GM23248 (cell line): ENCODE data around the gene NPTX1. TPM values are rescaled to one million over a fixed set of nuclear protein-coding genes. Genes with fewer than 3 reads are reported as not detected.

ENCODE experiments used
- DNase-seq: peaks from one replicate; pipeline ENCODE4 v3.0.0-alpha.2; 2015
- H2AFZ ChIP-seq: fragments of 200-600 bp; sonication (generic); 2 replicates; pipeline ENCODE4 v1.6.1; 2016; ENCODE audit warnings: antibody characterized with exemption
- H3F3A ChIP-seq: fragments of 200-600 bp; sonication (generic); 2 replicates; pipeline ENCODE4 v1.6.1; 2016; ENCODE audit warnings: mild to moderate bottlenecking, antibody characterized with exemption, mixed run types; ENCODE audit not compliant: insufficient read depth
- H3K27ac ChIP-seq: fragments of 200-600 bp; sonication (generic); 2 replicates; pipeline ENCODE4 v1.5.1; 2016; ENCODE audit warnings: mild to moderate bottlenecking
- H3K27me3 ChIP-seq: fragments of 200-600 bp; sonication (generic); replicated peaks from 2 replicates; pipeline ENCODE4 v1.6.1; 2016; ENCODE audit warnings: mild to moderate bottlenecking; ENCODE audit not compliant: insufficient read depth
- H3K36me3 ChIP-seq: fragments of 200-600 bp; sonication (generic); 2 replicates; pipeline ENCODE4 v1.6.1; 2016; ENCODE audit warnings: low read depth, mild to moderate bottlenecking
- H3K4me1 ChIP-seq: fragments of 200-600 bp; sonication (generic); 2 replicates; pipeline ENCODE4 v1.6.1; 2016; ENCODE audit warnings: mild to moderate bottlenecking; ENCODE audit not compliant: insufficient read depth
- H3K4me2 ChIP-seq: fragments of 200-600 bp; sonication (generic); one replicate; pipeline ENCODE4 v1.6.1; 2016; ENCODE audit warnings: mild to moderate bottlenecking; ENCODE audit not compliant: unreplicated experiment
- H3K4me3 ChIP-seq: fragments of 200-600 bp; sonication (generic); 2 replicates; pipeline ENCODE4 v1.5.1; 2016; ENCODE audit warnings: mild to moderate bottlenecking
- H3K79me2 ChIP-seq: fragments of 200-600 bp; sonication (generic); 2 replicates; pipeline ENCODE4 v1.6.1; 2016; ENCODE audit warnings: mild to moderate bottlenecking; ENCODE audit not compliant: insufficient read depth
- H3K9ac ChIP-seq: fragments of 200-600 bp; sonication (generic); 2 replicates; pipeline ENCODE4 v1.6.1; 2016; ENCODE audit warnings: mild to moderate bottlenecking
- H3K9me2 ChIP-seq: fragments of 200-600 bp; sonication (generic); 2 replicates; pipeline ENCODE4 v1.6.1; 2016; ENCODE audit warnings: mixed run types, mild to moderate bottlenecking, moderate library complexity; ENCODE audit not compliant: insufficient read depth
- H3K9me3 ChIP-seq: fragments of 200-600 bp; sonication (generic); one replicate; pipeline ENCODE4 v1.6.1; 2017; ENCODE audit warnings: low read depth
- H4K20me1 ChIP-seq: fragments of 200-600 bp; sonication (generic); 2 replicates; pipeline ENCODE4 v1.6.0; 2016; ENCODE audit not compliant: insufficient read depth
- EZH2 ChIP-seq: fragments of 200-600 bp; sonication (generic); IDR thresholded peaks from 2 replicates; pipeline ENCODE4 v1.6.1; 2018; ENCODE audit warnings: antibody characterized with exemption, mild to moderate bottlenecking; ENCODE audit not compliant: insufficient read depth, poor library complexity, severe bottlenecking
- EZH2phosphoT487 ChIP-seq: fragments of 200-600 bp; sonication (generic); IDR thresholded peaks from 2 replicates; pipeline ENCODE4 v1.6.1; 2018; ENCODE audit warnings: antibody characterized with exemption, moderate library complexity, mild to moderate bottlenecking, low read depth; ENCODE audit not compliant: insufficient read depth
- WGBS, 2 experiments: methylation state at CpG; one replicate each; pipeline ENCODE4 v1.1.6; 2015 to 2017; ENCODE audit warnings: low lambda C conversion rate in 2 of 2, low coverage in 1 of 2; ENCODE audit errors: missing lambda C conversion rate in 2 of 2; 5-methylcytosine and 5-hydroxymethylcytosine counted together
- in situ Hi-C: fragments of 300-500 bp; cut with MboI; formaldehyde crosslinking; loops from 2 replicates; pipeline ENCODE4 v1.15.0; 2020
- polyA plus RNA-seq: library from polyadenylated mRNA; unstranded; fragments of >200 nt; fragmentation: Nextera tagmentation; extraction: Ambion mirVana; gene quantifications from 2 replicates; pipeline ENCODE4 v1.2.1, GENCODE V29; 2016
- total RNA-seq: library from RNA; depleted of rRNA; stranded (reverse); fragments of >200 nt; shearing (Covaris generic); gene quantifications from 2 replicates; pipeline ENCODE4 v1.2.3, GENCODE V29; 2014

The NPTX1 gene
- total and polyA plus RNA-seq, 2 experiments from 2014 or later, result 0.43 to 1.1 TPM

- H2AFZ ChIP-seq, result no peak overlapping the region; the same call in 1 of the 2 replicates
- no peak overlapping the region for H3K4me3 ChIP-seq
- peak overlapping the region; percentile 56; the same call in 1 of the 2 replicates for H3K27ac ChIP-seq
- H3K9me2 ChIP-seq, result no peaks in the 10 kb centered on the region
- H3K9me3 ChIP-seq, result no peaks in the 10 kb centered on the region
- DNase-seq, result no peak
- no peaks in the 10 kb centered on the region for H3K27me3 ChIP-seq
- no peaks in the 10 kb centered on the region for H3K79me2 ChIP-seq
- no peaks in the 10 kb centered on the region for H4K20me1 ChIP-seq
- no peaks in the 10 kb centered on the region for H3F3A ChIP-seq
- in situ Hi-C loops, result no loop called here
- no peaks in the 10 kb centered on the region for H3K36me3 ChIP-seq
- peak overlapping the region; percentile 46 for H3K4me2 ChIP-seq
- H3K9ac ChIP-seq, result no peak overlapping the region
- TF ChIP-seq EZH2phosphoT487 (no peak), EZH2 (no peak)
- 86 to 87% methylated on average over 10 of the region's 11 CpGs for WGBS, 2 experiments
- H3K4me1 ChIP-seq, result peaks cover 9% of the 10 kb centered on the region
These were observed 22.6 kb upstream of the NPTX1 start for GRCh38 chr17:80498920-80499410.

GRCh38 chr17:80498242-80498919 is 22.0 kb upstream of the NPTX1 start:
- Histone ChIP-seq H3K27ac (peak overlapping the region; percentile 56), H3K9ac (peak overlapping the region; percentile 57), H3K9me2 (no peaks in the 10 kb centered on the region), H2AFZ (peak overlapping the region; percentile 85), H3K4me1 (peaks cover 9% of the 10 kb centered on the region), H3K4me3 (peak overlapping the region; percentile 20; the same call in 1 of the 2 replicates), H3K36me3 (no peaks in the 10 kb centered on the region), H3F3A (no peaks in the 10 kb centered on the region), H3K27me3 (no peaks in the 10 kb centered on the region), H3K9me3 (no peaks in the 10 kb centered on the region), H3K4me2 (peak overlapping the region; percentile 46), H3K79me2 (no peaks in the 10 kb centered on the region), H4K20me1 (no peaks in the 10 kb centered on the region)
- DNase-seq, result peak; percentile 82
- in situ Hi-C loops, result no loop called here
- TF ChIP-seq EZH2 (no peak), EZH2phosphoT487 (no peak)
- WGBS, 2 experiments, result 20 to 23% methylated on average over 30 of the region's 30 CpGs

DNA sequence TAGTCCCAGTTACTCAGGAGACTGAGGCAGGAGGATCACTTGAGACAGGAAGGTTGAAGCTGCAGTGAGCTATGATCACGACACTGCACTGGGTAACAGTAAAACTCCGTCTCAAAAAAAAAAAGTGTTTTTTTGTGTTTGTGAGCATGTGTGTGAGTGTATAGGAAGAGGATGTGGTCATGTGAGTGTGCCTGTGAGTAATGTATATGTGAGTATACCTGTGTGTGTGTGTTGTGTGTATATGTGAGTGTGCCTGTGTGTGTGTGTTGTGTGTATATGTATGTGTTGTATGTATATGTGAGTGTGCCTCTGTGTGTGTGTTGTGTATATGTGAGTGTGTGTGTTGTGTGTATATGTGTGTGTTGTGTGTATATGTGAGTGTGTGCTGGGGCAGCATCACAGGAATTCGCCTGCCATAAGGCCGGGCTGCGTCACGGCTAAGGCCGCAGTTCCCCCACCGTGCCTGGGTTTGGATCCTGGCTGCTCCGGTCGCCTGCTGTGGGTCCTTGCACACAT is 21.4 kb upstream of the NPTX1 start:
- peak overlapping the region; percentile 46 for H3K4me2 ChIP-seq
- H2AFZ ChIP-seq, result peak overlapping the region; percentile 85
- H3K4me3 ChIP-seq, result peak overlapping the region; percentile 20; the same call in 1 of the 2 replicates
- no peaks in the 10 kb centered on the region for H3K79me2 ChIP-seq
- no peaks in the 10 kb centered on the region for H3K9me2 ChIP-seq
- H4K20me1 ChIP-seq, result no peaks in the 10 kb centered on the region
- WGBS, 2 experiments, result 50 to 65% methylated on average over 10 of the region's 10 CpGs
- DNase-seq, result peak; percentile 15
- H3K9ac ChIP-seq, result peak overlapping the region; percentile 57; the same call in 1 of the 2 replicates
- H3K36me3 ChIP-seq, result no peaks in the 10 kb centered on the region
- H3F3A ChIP-seq, result no peaks in the 10 kb centered on the region
- peaks cover 9% of the 10 kb centered on the region for H3K4me1 ChIP-seq
- H3K9me3 ChIP-seq, result no peaks in the 10 kb centered on the region
- in situ Hi-C loops, result no loop called here
- H3K27me3 ChIP-seq, result no peaks in the 10 kb centered on the region; the same call in 1 of the 2 replicates
- peak overlapping the region; percentile 56 for H3K27ac ChIP-seq
- no peak for TF ChIP-seq EZH2phosphoT487
- no peak for TF ChIP-seq EZH2

- H4K20me1 ChIP-seq, result no peaks in the 10 kb centered on the region
- no peaks in the 10 kb centered on the region for H3K9me2 ChIP-seq
- H3K79me2 ChIP-seq, result no peaks in the 10 kb centered on the region
- H3K9ac ChIP-seq, result no peak overlapping the region
- in situ Hi-C loops, result no loop called here
- H3K4me1 ChIP-seq, result peaks cover 9% of the 10 kb centered on the region
- H3F3A ChIP-seq, result no peaks in the 10 kb centered on the region
- H3K27ac ChIP-seq, result no peak overlapping the region
- no peak overlapping the region for H2AFZ ChIP-seq
- TF ChIP-seq EZH2 (no peak), EZH2phosphoT487 (no peak)
- no peak for DNase-seq
- no peak overlapping the region for H3K4me2 ChIP-seq
- no peaks in the 10 kb centered on the region for H3K36me3 ChIP-seq
- no peaks in the 10 kb centered on the region for H3K9me3 ChIP-seq
- WGBS, 2 experiments, result 72 to 83% methylated on average over 7 of the region's 7 CpGs
- no peak overlapping the region for H3K4me3 ChIP-seq
- H3K27me3 ChIP-seq, result peaks cover 3% of the 10 kb centered on the region
These were observed 18.1 kb upstream of the NPTX1 start for GRCh38 chr17:80494547-80494946.
